Neural crest cell (in vitro differentiated cells): ENCODE data around the gene CAGE1. TPM values are rescaled to one million over a fixed set of nuclear protein-coding genes. Genes with fewer than 3 reads are reported as not detected.

Experiments
- DNase-seq: peaks from one replicate; pipeline ENCODE4 v3.0.0; 2021; ENCODE audit warnings: low read depth, mixed read lengths, low spot score
- H3K27ac Mint-ChIP-seq: one replicate; pipeline ENCODE4 v1.8.0; 2021; ENCODE audit warnings: mild to moderate bottlenecking, mixed read lengths; ENCODE audit not compliant: unreplicated experiment
- H3K27me3 Mint-ChIP-seq: 2 replicates; pipeline ENCODE4 v1.8.0; 2021; ENCODE audit warnings: low read depth, mild to moderate bottlenecking, mixed read lengths
- H3K36me3 Mint-ChIP-seq: 2 replicates; pipeline ENCODE4 v1.8.0; 2021; ENCODE audit warnings: low read depth, mild to moderate bottlenecking, mixed read lengths
- H3K4me1 Mint-ChIP-seq: 2 replicates; pipeline ENCODE4 v1.8.0; 2021; ENCODE audit warnings: mixed read lengths
- H3K4me3 Mint-ChIP-seq: one replicate; pipeline ENCODE4 v1.8.0; 2021; ENCODE audit warnings: mild to moderate bottlenecking, mixed read lengths
- H3K9me3 Mint-ChIP-seq: 2 replicates; pipeline ENCODE4 v1.8.0; 2021; ENCODE audit warnings: mixed read lengths
- CTCF ChIP-seq: fragments of 200-600 bp; sonication (generic); conservative IDR thresholded peaks from 2 replicates; pipeline ENCODE4 v1.5.0; 2021; ENCODE audit warnings: antibody characterized with exemption, mild to moderate bottlenecking
- total RNA-seq: library from RNA; stranded (reverse); gene quantifications from 2 replicates; pipeline ENCODE4 v1.2.1, GENCODE V29; 2021

The CAGE1 gene
- total RNA-seq, 1 donor from 2014 or later: 0.16 TPM

- DNase-seq: no peak
- H3K27me3 Mint-ChIP-seq: no peaks in the 10 kb centered on the region
- no peaks in the 10 kb centered on the region for H3K4me1 Mint-ChIP-seq
- H3K9me3 Mint-ChIP-seq: peaks cover 2% of the 10 kb centered on the region
- H3K36me3 Mint-ChIP-seq: peaks cover 5% of the 10 kb centered on the region
- TF ChIP-seq CTCF: peak; percentile 64
- H3K4me3 Mint-ChIP-seq: no peak overlapping the region
- no peak overlapping the region for H3K27ac Mint-ChIP-seq
Observed at GRCh38 chr6:7424967-7425807, 35.6 kb upstream of the CAGE1 start.

- no peak overlapping the region for H3K4me3 Mint-ChIP-seq
- no peak overlapping the region for H3K27ac Mint-ChIP-seq
- TF ChIP-seq CTCF: no peak
- DNase-seq: no peak
- H3K9me3 Mint-ChIP-seq: peaks cover 2% of the 10 kb centered on the region
- H3K36me3 Mint-ChIP-seq: peaks cover 5% of the 10 kb centered on the region
- H3K27me3 Mint-ChIP-seq: no peaks in the 10 kb centered on the region
- H3K4me1 Mint-ChIP-seq: no peaks in the 10 kb centered on the region
Observed at GRCh38 chr6:7424058-7424457, 34.5 kb upstream of the CAGE1 start.

GRCh38 chr6:7421066-7421465, 31.5 kb upstream of the CAGE1 start:
- Mint-ChIP-seq H3K36me3 (peaks cover 5% of the 10 kb centered on the region), H3K27ac (no peak overlapping the region)

GRCh38 chr6:7419065-7419464, 29.5 kb upstream of the CAGE1 start:
- DNase-seq: no peak
- no peak for TF ChIP-seq CTCF
- H3K36me3 Mint-ChIP-seq: peaks cover 7% of the 10 kb centered on the region
- no peaks in the 10 kb centered on the region for H3K27me3 Mint-ChIP-seq
- H3K4me1 Mint-ChIP-seq: no peaks in the 10 kb centered on the region
- no peak overlapping the region for H3K27ac Mint-ChIP-seq
- H3K4me3 Mint-ChIP-seq: no peak overlapping the region
- H3K9me3 Mint-ChIP-seq: no peaks in the 10 kb centered on the region

More at GRCh38 chr6:7421066-7421465, 31.5 kb upstream of the CAGE1 start:
- Mint-ChIP-seq H3K27me3 (no peaks in the 10 kb centered on the region), H3K4me1 (no peaks in the 10 kb centered on the region), H3K4me3 (no peak overlapping the region), H3K9me3 (no peaks in the 10 kb centered on the region)
- no peak for TF ChIP-seq CTCF
- DNase-seq: no peak

GRCh38 chr6:7418238-7418905, 28.8 kb upstream of the CAGE1 start:
- Mint-ChIP-seq H3K9me3 (no peaks in the 10 kb centered on the region), H3K27me3 (no peaks in the 10 kb centered on the region), H3K4me3 (no peak overlapping the region), H3K36me3 (peaks cover 7% of the 10 kb centered on the region), H3K4me1 (no peaks in the 10 kb centered on the region), H3K27ac (no peak overlapping the region)
- no peak for TF ChIP-seq CTCF
- no peak for DNase-seq
